GM12878 (cell line): ENCODE data around the gene NAV2. TPM values are rescaled to one million over a fixed set of nuclear protein-coding genes. Genes with fewer than 3 reads are reported as not detected.

Source experiments
- ATAC-seq: fragments of 200-7000 bp; cut with Tn5 transposase; 3 replicates; pipeline ENCODE4 v1.9.1; 2020; ENCODE audit warnings: mild to moderate bottlenecking, moderate library complexity
- BruUV-seq: library from RNA; stranded (reverse); fragments of 400-500 nt; replicated peaks from 2 replicates; lab custom pipeline; 2021; lab: Mats Ljungman, UMichigan
- CTCF ChIA-PET: fragments of 300-600 bp; sonication (Branson Sonifier 250); formaldehyde crosslinking; extraction: SDS; loops from one replicate; lab custom pipeline; 2021; ENCODE audit warnings: inconsistent platforms; lab: Yijun Ruan, JAX
- POLR2A ChIA-PET: fragments of 350-600 bp; formaldehyde crosslinking; extraction: SDS; loops from one replicate; lab custom pipeline; 2021; ENCODE audit warnings: inconsistent platforms; lab: Charles Lee
- RAD21 ChIA-PET: fragments of 300-600 bp; sonication (Branson Sonifier 250); formaldehyde crosslinking; loops from one replicate; lab custom pipeline; 2023; ENCODE audit warnings: antibody characterized with exemption; ENCODE audit not compliant: unreplicated experiment; lab: Charles Lee
- SMC1A ChIA-PET: fragments of 300-600 bp; sonication (Branson Sonifier 250); formaldehyde crosslinking; loops from one replicate; lab custom pipeline; 2023; ENCODE audit not compliant: unreplicated experiment, uncharacterized antibody; lab: Charles Lee
- DNase-seq: peaks from one replicate; pipeline ENCODE4 v3.0.0-alpha.2; 2011; ENCODE audit warnings: low read depth, low spot score
- FAIRE-seq: peaks from 3 replicates; lab custom pipeline; 2011; peaks lifted over from hg19 to GRCh38; lab: Jason Lieb, UNC
- H2AFZ ChIP-seq: 2 replicates; pipeline ENCODE4 v1.6.0; 2011; ENCODE audit warnings: low read depth, low read length, control low read depth; ENCODE audit not compliant: control insufficient read depth
- H3K27ac ChIP-seq: 2 replicates; pipeline ENCODE4 v1.5.1; 2011; ENCODE audit warnings: control low read depth; ENCODE audit not compliant: control insufficient read depth, insufficient read depth
- H3K27me3 ChIP-seq, 2 experiments: replicated peaks in 1 of 2; 2 replicates each; pipeline versions ENCODE4 v1.6.0 to v1.6.1; 2011; ENCODE audit warnings: low read length in 1 of 2; ENCODE audit not compliant: control insufficient read depth in 2 of 2, insufficient read depth in 2 of 2
- H3K36me3 ChIP-seq, 2 experiments: 2 replicates each; pipeline ENCODE4 v1.5.1; 2011; ENCODE audit warnings: low read length in 1 of 2; ENCODE audit not compliant: control insufficient read depth in 2 of 2, insufficient read depth in 2 of 2
- H3K4me1 ChIP-seq: 2 replicates; pipeline ENCODE4 v1.6.1; 2011; ENCODE audit warnings: mild to moderate bottlenecking, low read length, moderate library complexity, mixed read lengths; ENCODE audit not compliant: control insufficient read depth, insufficient read depth
- H3K4me2 ChIP-seq: 2 replicates; pipeline ENCODE4 v1.6.0; 2011; ENCODE audit warnings: control low read depth; ENCODE audit not compliant: control insufficient read depth, insufficient read depth
- H3K4me3 ChIP-seq: fragments of 200-600 bp; sonication (generic); 2 replicates; pipeline ENCODE4 v1.5.1; 2016
- H3K79me2 ChIP-seq: 2 replicates; pipeline ENCODE4 v1.6.0; 2011; ENCODE audit warnings: low read length; ENCODE audit not compliant: control insufficient read depth, insufficient read depth
- H3K9ac ChIP-seq: 2 replicates; pipeline ENCODE4 v1.8.0; 2011; ENCODE audit warnings: low read length, control low read depth, mixed read lengths; ENCODE audit not compliant: control insufficient read depth, insufficient read depth
- H3K9me3 ChIP-seq: replicated peaks from 3 replicates; pipeline ENCODE4 v1.5.1; 2011; ENCODE audit warnings: mild to moderate bottlenecking, low read length; ENCODE audit not compliant: control insufficient read depth, insufficient read depth
- H4K20me1 ChIP-seq: 2 replicates; pipeline ENCODE4 v1.6.0; 2011; ENCODE audit not compliant: control insufficient read depth, insufficient read depth
- BHLHE40 ChIP-seq, 2 experiments: fragments of 450-650 bp in 1 of 2; IDR thresholded peaks; 2 replicates each; pipeline ENCODE4 v1.6.1; 2011 to 2017; ENCODE audit warnings: low read depth in 2 of 2, borderline replicate concordance in 1 of 2, improper control_type of control experiment in 1 of 2, low read length in 1 of 2, mild to moderate bottlenecking in 1 of 2
- CBFB ChIP-seq: IDR thresholded peaks from 2 replicates; pipeline ENCODE4 v1.6.1; 2016; ENCODE audit warnings: antibody characterized with exemption, low read depth
- CREB1 ChIP-seq: IDR thresholded peaks from 2 replicates; pipeline ENCODE4 v1.6.1; 2012; ENCODE audit warnings: low read depth, mild to moderate bottlenecking, inconsistent platforms
- ELK1 ChIP-seq: IDR thresholded peaks from 2 replicates; pipeline ENCODE4 v1.6.1; 2012; ENCODE audit warnings: low read depth, low read length, improper control_type of control experiment
- ETV6 ChIP-seq, 2 experiments: fragments of 450-650 bp in 1 of 2; IDR thresholded peaks in 1 of 2; conservative IDR thresholded peaks in 1 of 2; 2 replicates each; pipeline ENCODE4 v1.6.1; 2014; ENCODE audit warnings: antibody characterized with exemption in 1 of 2, borderline replicate concordance in 1 of 2, low read depth in 1 of 2, mild to moderate bottlenecking in 1 of 2, moderate library complexity in 1 of 2
- FOS ChIP-seq: IDR thresholded peaks from 3 replicates; pipeline ENCODE4 v1.6.1; 2011; ENCODE audit warnings: borderline replicate concordance; ENCODE audit not compliant: insufficient read length; ENCODE audit errors: extremely low read depth
- HDAC2 ChIP-seq: fragments of 200-600 bp; sonication (generic); IDR thresholded peaks from 2 replicates; pipeline ENCODE4 v1.6.1; 2017
- JUNB ChIP-seq: IDR thresholded peaks from 2 replicates; pipeline ENCODE4 v1.6.1; 2016; ENCODE audit warnings: antibody characterized with exemption, mild to moderate bottlenecking
- KDM1A ChIP-seq: fragments of 200-600 bp; sonication (generic); IDR thresholded peaks from 2 replicates; pipeline ENCODE4 v1.6.1; 2016; ENCODE audit warnings: borderline replicate concordance
- LARP7 ChIP-seq: fragments of 450-650 bp; IDR thresholded peaks from 2 replicates; pipeline ENCODE4 v1.6.1; 2017; ENCODE audit warnings: mild to moderate bottlenecking
- MAX ChIP-seq: IDR thresholded peaks from 2 replicates; pipeline ENCODE4 v1.6.1; 2012; ENCODE audit warnings: low read depth, low read length, improper control_type of control experiment
- NBN ChIP-seq: fragments of 450-650 bp; IDR thresholded peaks from 2 replicates; pipeline ENCODE4 v1.6.1; 2016
- NR2C1 ChIP-seq: fragments of 450-650 bp; IDR thresholded peaks from 2 replicates; pipeline ENCODE4 v1.6.1; 2017; ENCODE audit warnings: antibody characterized with exemption, mild to moderate bottlenecking, moderate library complexity
- PAX5 ChIP-seq: IDR thresholded peaks from 2 replicates; pipeline ENCODE4 v1.6.1; 2011; ENCODE audit warnings: low read depth, low read length, borderline replicate concordance
- PML ChIP-seq: IDR thresholded peaks from 2 replicates; pipeline ENCODE4 v1.6.1; 2012; ENCODE audit warnings: low read length, inconsistent platforms
- RBBP5 ChIP-seq: fragments of 200-600 bp; sonication (generic); conservative IDR thresholded peaks from 2 replicates; pipeline ENCODE4 v1.6.1; 2016
- RUNX3 ChIP-seq: IDR thresholded peaks from 2 replicates; pipeline ENCODE4 v1.6.1; 2012; ENCODE audit warnings: low read length, inconsistent platforms
- SPI1 ChIP-seq: IDR thresholded peaks from 2 replicates; pipeline ENCODE4 v1.6.1; 2011; ENCODE audit warnings: low read depth, mild to moderate bottlenecking, low read length, moderate library complexity, borderline replicate concordance; ENCODE audit not compliant: insufficient read depth
- STAT3 ChIP-seq: IDR thresholded peaks from 2 replicates; pipeline ENCODE4 v1.6.1; 2011; ENCODE audit warnings: low read depth, low read length, improper control_type of control experiment
- WRNIP1 ChIP-seq: IDR thresholded peaks from 2 replicates; pipeline ENCODE4 v1.6.1; 2011; ENCODE audit warnings: low read depth, low read length, improper control_type of control experiment, borderline replicate concordance
- YBX1 ChIP-seq: fragments of 450-650 bp; IDR thresholded peaks from 2 replicates; pipeline ENCODE4 v1.6.1; 2016; ENCODE audit warnings: antibody characterized with exemption
- WGBS: methylation state at CpG from one replicate; pipeline ENCODE4 v1.1.6; 2016; ENCODE audit warnings: low lambda C conversion rate; ENCODE audit not compliant: insufficient replicate concordance, insufficient coverage; ENCODE audit errors: missing lambda C conversion rate; 5-methylcytosine and 5-hydroxymethylcytosine counted together
- in situ Hi-C: fragments of 300-500 bp; cut with MboI; formaldehyde crosslinking; loops from 9 replicates; pipeline ENCODE4 v1.14.3; 2018; ENCODE audit warnings: mixed read lengths
- intact Hi-C: fragments of 100-400 bp; cut with micrococcal nuclease; formaldehyde crosslinking; loops from one replicate; pipeline ENCODE4 v1.14.2; 2022; ENCODE audit not compliant: unreplicated experiment
- polyA plus RNA-seq, 11 experiments: library from polyadenylated mRNA; depleted of rRNA in 4 of 11; unstranded in 6 of 11; stranded (reverse) in 5 of 11; fragments of >200 nt; fragmentation: Nextera tagmentation in 4 of 11; fragmentation: Illumina TruSeq in 1 of 11; extraction: Ambion mirVana in 4 of 11; extraction: Trizol in 1 of 11; gene quantifications; 1 replicate in 1 of 11; 2 replicates in 10 of 11; pipeline versions ENCODE4 v1.2.1 to v1.2.3, GENCODE V29; 2011 to 2016; ENCODE audit warnings: inconsistent platforms in 2 of 11, missing spikeins in 2 of 11, low read depth in 1 of 11
- total RNA-seq, 4 experiments: library from RNA; depleted of rRNA in 3 of 4; stranded (reverse); fragments of >200 nt in 3 of 4; fragmentation: Illumina TruSeq in 1 of 4; extraction: Trizol in 1 of 4; gene quantifications; 2 replicates each; pipeline versions ENCODE4 v1.2.1 to v1.2.3, GENCODE V29; 2013 to 2021

The NAV2 gene
- total and polyA plus RNA-seq, 10 of the 15 experiments (the other 5 are each of a cell fraction or from before 2014, with no cell fraction given): 0.35 to 6.1 (median 1.1) TPM

- ChIA-PET CTCF (interaction anchor here (0.7 kb wide), 1 partner anchor 32 kb away, joined by 3 read pairs; no protein-coding TSS in a partner anchor), POLR2A (no interaction called here), RAD21 (no interaction called here), SMC1A (interaction anchor here (0.6 kb wide), 1 partner anchor 641 kb away, joined by 3 read pairs; no protein-coding TSS in a partner anchor)
- BruUV-seq: no TSS peak
- H3K79me2 ChIP-seq: no peaks in the 10 kb centered on the region
- no peaks in the 10 kb centered on the region for H3K36me3 ChIP-seq
- no peak for ATAC-seq
- H3K4me2 ChIP-seq: no peak overlapping the region
- no peaks in the 10 kb centered on the region for H3K9me3 ChIP-seq
- in situ Hi-C loops: no loop called here
- WGBS: 35% methylated on average over 4 of the region's 4 CpGs
- TF ChIP-seq PAX5 (no peak), SPI1 (no peak), RUNX3 (no peak), WRNIP1 (no peak)
- no peak for DNase-seq
- no peaks in the 10 kb centered on the region for H3K4me1 ChIP-seq
- H4K20me1 ChIP-seq: no peaks in the 10 kb centered on the region; the same call in 1 of the 2 replicates
- H2AFZ ChIP-seq: no peak overlapping the region
- no peak overlapping the region for H3K4me3 ChIP-seq
- H3K27ac ChIP-seq: no peak overlapping the region
- intact Hi-C loops: no loop called here
- peaks cover 9 to 22% of the 10 kb centered on the region in 2 experiments for H3K27me3 ChIP-seq
- FAIRE-seq: no peak
- H3K9ac ChIP-seq: no peak overlapping the region
Observed at GRCh38 chr11:19718951-19719350, 6.3 kb downstream of the NAV2 start.

GRCh38 chr11:19719960-19720359 lies 7.3 kb downstream of the NAV2 start:
- no TSS peak for BruUV-seq
- no peak for ATAC-seq
- TF ChIP-seq LARP7 (no peak), STAT3 (no peak), NR2C1 (no peak), JUNB (no peak), ETV6 (conservative IDR thresholded peaks at IDR 0.05 in 1 of 2, IDR thresholded peaks at IDR 0.05 in 1 of 2; ENCODE audit: borderline replicate concordance in 1 of 2, low read depth in 1 of 2) (no peak), CREB1 (no peak), NBN (no peak), CBFB (no peak), FOS (no peak), ELK1 (no peak), PML (no peak), KDM1A (no peak), YBX1 (no peak), RBBP5 (no peak), BHLHE40 (IDR thresholded peaks at IDR 0.05; ENCODE audit: borderline replicate concordance in 1 of 2, low read depth in 2 of 2, low read length in 1 of 2) (no peak), MAX (no peak), HDAC2 (no peak)

More at GRCh38 chr11:19719960-19720359, 7.3 kb downstream of the NAV2 start:
- ChIA-PET RAD21 (interaction anchor here (0.6 kb wide), 1 partner anchor 156 kb away, joined by 6 read pairs; no protein-coding TSS in a partner anchor), POLR2A (no interaction called here), CTCF (interaction anchor here (1.4 kb wide), 1 partner anchor 24 kb away, joined by 3 read pairs; no protein-coding TSS in a partner anchor), SMC1A (no interaction called here)
- no peaks in the 10 kb centered on the region for H3K79me2 ChIP-seq
- WGBS: 0% methylated on average over 1 of the region's 1 CpG
- no peak for DNase-seq
- FAIRE-seq: no peak
- no peak overlapping the region for H2AFZ ChIP-seq
- H3K4me3 ChIP-seq: no peak overlapping the region
- no peaks in the 10 kb centered on the region; the same call in 1 of the 2 replicates for H4K20me1 ChIP-seq
- peaks cover 6 to 12% of the 10 kb centered on the region in 2 experiments for H3K27me3 ChIP-seq
- H3K9ac ChIP-seq: no peak overlapping the region
- in situ Hi-C loops (no loop called here), intact Hi-C loops (no loop called here)
- H3K36me3 ChIP-seq: no peaks in the 10 kb centered on the region
- no peak overlapping the region for H3K27ac ChIP-seq
- H3K4me2 ChIP-seq: no peak overlapping the region
- H3K4me1 ChIP-seq: no peaks in the 10 kb centered on the region
- no peaks in the 10 kb centered on the region for H3K9me3 ChIP-seq
